ENCODE data around the gene DENND1B.

DNA sequence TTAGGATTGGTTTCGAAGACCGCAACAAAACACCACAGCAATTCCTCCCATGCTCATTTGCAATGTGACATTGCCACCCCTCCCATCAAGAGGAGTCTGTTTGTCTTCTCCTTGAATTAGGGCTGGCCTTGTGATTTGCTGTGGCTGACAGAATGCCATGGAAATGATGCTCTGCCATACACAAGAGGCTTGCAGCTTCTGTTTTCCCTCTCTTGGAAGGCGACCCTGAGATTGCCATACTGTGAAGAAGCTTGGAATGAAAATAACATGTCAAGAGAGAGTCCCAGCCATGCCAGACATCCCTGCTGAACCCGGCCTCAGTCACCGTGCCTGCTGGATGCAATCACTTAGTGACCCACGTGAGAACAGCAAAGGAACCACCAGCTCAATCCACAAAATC is 294.8 kb downstream of the DENND1B start:
- TF ChIP-seq, protein P1, sequence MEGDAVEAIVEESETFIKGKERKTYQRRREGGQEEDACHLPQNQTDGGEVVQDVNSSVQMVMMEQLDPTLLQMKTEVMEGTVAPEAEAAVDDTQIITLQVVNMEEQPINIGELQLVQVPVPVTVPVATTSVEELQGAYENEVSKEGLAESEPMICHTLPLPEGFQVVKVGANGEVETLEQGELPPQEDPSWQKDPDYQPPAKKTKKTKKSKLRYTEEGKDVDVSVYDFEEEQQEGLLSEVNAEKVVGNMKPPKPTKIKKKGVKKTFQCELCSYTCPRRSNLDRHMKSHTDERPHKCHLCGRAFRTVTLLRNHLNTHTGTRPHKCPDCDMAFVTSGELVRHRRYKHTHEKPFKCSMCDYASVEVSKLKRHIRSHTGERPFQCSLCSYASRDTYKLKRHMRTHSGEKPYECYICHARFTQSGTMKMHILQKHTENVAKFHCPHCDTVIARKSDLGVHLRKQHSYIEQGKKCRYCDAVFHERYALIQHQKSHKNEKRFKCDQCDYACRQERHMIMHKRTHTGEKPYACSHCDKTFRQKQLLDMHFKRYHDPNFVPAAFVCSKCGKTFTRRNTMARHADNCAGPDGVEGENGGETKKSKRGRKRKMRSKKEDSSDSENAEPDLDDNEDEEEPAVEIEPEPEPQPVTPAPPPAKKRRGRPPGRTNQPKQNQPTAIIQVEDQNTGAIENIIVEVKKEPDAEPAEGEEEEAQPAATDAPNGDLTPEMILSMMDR (IDR thresholded peaks at IDR 0.05; ENCODE audit: borderline replicate concordance, extremely low read depth, low read length, poor library complexity, severe bottlenecking), result no peak
- TF ChIP-seq EZH2 (IDR thresholded peaks at IDR 0.05; ENCODE audit: borderline replicate concordance, low read depth, low read length, severe bottlenecking), result no peak
